Endothelial cell (in vitro differentiated cells): ENCODE results near the gene C5orf58. TPM values are rescaled to one million over a fixed set of nuclear protein-coding genes. Genes with fewer than 3 reads are reported as not detected.

Source experiments
- DNase-seq: peaks from one replicate; pipeline ENCODE4 v3.0.0; 2021; ENCODE audit warnings: low spot score
- H3K27ac Mint-ChIP-seq: one replicate; pipeline ENCODE4 v1.8.0; 2021; ENCODE audit warnings: mixed read lengths, inconsistent platforms; ENCODE audit not compliant: unreplicated experiment
- H3K27me3 Mint-ChIP-seq: one replicate; pipeline ENCODE4 v1.8.0; 2021; ENCODE audit warnings: mild to moderate bottlenecking, moderate library complexity, mixed read lengths, inconsistent platforms; ENCODE audit not compliant: unreplicated experiment
- H3K36me3 Mint-ChIP-seq: one replicate; pipeline ENCODE4 v1.8.0; 2021; ENCODE audit warnings: mild to moderate bottlenecking, low read depth, mixed read lengths, inconsistent platforms; ENCODE audit not compliant: unreplicated experiment
- H3K4me1 Mint-ChIP-seq: one replicate; pipeline ENCODE4 v1.8.0; 2021; ENCODE audit warnings: mild to moderate bottlenecking, mixed read lengths, inconsistent platforms; ENCODE audit not compliant: unreplicated experiment
- H3K4me3 Mint-ChIP-seq: one replicate; pipeline ENCODE4 v1.8.0; 2021; ENCODE audit warnings: mild to moderate bottlenecking, mixed read lengths, inconsistent platforms; ENCODE audit not compliant: unreplicated experiment
- H3K9me3 Mint-ChIP-seq: one replicate; pipeline ENCODE4 v1.8.0; 2021; ENCODE audit warnings: mixed read lengths, inconsistent platforms; ENCODE audit not compliant: unreplicated experiment
- CTCF ChIP-seq: fragments of 200-600 bp; sonication (generic); IDR thresholded peaks from one replicate; pipeline ENCODE4 v1.5.0; 2021; ENCODE audit warnings: antibody characterized with exemption; ENCODE audit not compliant: unreplicated experiment
- total RNA-seq: library from RNA; stranded (reverse); fragmentation: NEBNext Ultra II Directional; extraction: Animal tissue kit (Norgen Biotek cat#: 25700); gene quantifications from one replicate; pipeline ENCODE4 v1.2.1, GENCODE V29; 2021; ENCODE audit not compliant: unreplicated experiment

The C5orf58 gene
- total RNA-seq, 1 donor from 2014 or later: 0.28 TPM

GRCh38 chr5:170254056-170254455 is 21.3 kb downstream of the C5orf58 start:
- no peak for DNase-seq
- Mint-ChIP-seq H3K27me3 (no peaks in the 10 kb centered on the region), H3K27ac (no peak overlapping the region), H3K4me3 (no peak overlapping the region), H3K9me3 (no peaks in the 10 kb centered on the region), H3K4me1 (peaks cover 10% of the 10 kb centered on the region), H3K36me3 (peaks cover 9% of the 10 kb centered on the region)
- no peak for TF ChIP-seq CTCF

- Mint-ChIP-seq H3K27me3 (no peaks in the 10 kb centered on the region), H3K9me3 (no peaks in the 10 kb centered on the region), H3K4me1 (peaks cover 7% of the 10 kb centered on the region), H3K36me3 (peaks cover 9% of the 10 kb centered on the region), H3K4me3 (peak overlapping the region; percentile 23), H3K27ac (no peak overlapping the region)
- DNase-seq: no peak
- no peak for TF ChIP-seq CTCF
Measured at GRCh38 chr5:170256571-170256970, 23.8 kb downstream of the C5orf58 start.

GRCh38 chr5:170257370-170257769 is 24.6 kb downstream of the C5orf58 start:
- TF ChIP-seq CTCF: no peak
- Mint-ChIP-seq H3K4me3 (no peak overlapping the region), H3K27ac (no peak overlapping the region), H3K36me3 (peaks cover 9% of the 10 kb centered on the region), H3K27me3 (no peaks in the 10 kb centered on the region), H3K4me1 (peaks cover 7% of the 10 kb centered on the region), H3K9me3 (no peaks in the 10 kb centered on the region)
- DNase-seq: no peak

GRCh38 chr5:170261528-170262043 is 28.8 kb downstream of the C5orf58 start:
- TF ChIP-seq CTCF: no peak
- no peak overlapping the region for H3K27ac Mint-ChIP-seq
- H3K9me3 Mint-ChIP-seq: no peaks in the 10 kb centered on the region
- H3K4me1 Mint-ChIP-seq: peaks cover 15% of the 10 kb centered on the region
- H3K36me3 Mint-ChIP-seq: peaks cover 5% of the 10 kb centered on the region
- DNase-seq: no peak
- no peak overlapping the region for H3K4me3 Mint-ChIP-seq
- H3K27me3 Mint-ChIP-seq: peaks cover 1% of the 10 kb centered on the region

GRCh38 chr5:170262061-170263045 is 29.6 kb downstream of the C5orf58 start:
- H3K27me3 Mint-ChIP-seq: peaks cover 2% of the 10 kb centered on the region
- H3K4me3 Mint-ChIP-seq: no peak overlapping the region

More at GRCh38 chr5:170262061-170263045, 29.6 kb downstream of the C5orf58 start:
- H3K36me3 Mint-ChIP-seq: peaks cover under 1% of the 10 kb centered on the region
- H3K9me3 Mint-ChIP-seq: no peaks in the 10 kb centered on the region
- DNase-seq: no peak
- peaks cover 22% of the 10 kb centered on the region for H3K4me1 Mint-ChIP-seq
- TF ChIP-seq CTCF: no peak
- H3K27ac Mint-ChIP-seq: no peak overlapping the region
